Measurements from ENCODE around the gene ZBTB4.

Gene ZBTB4

GRCh38 chr17:7416323-7416722, 63.1 kb downstream of the ZBTB4 start:
- TF ChIP-seq FOXP2 (optimal IDR thresholded peaks at IDR 0.05; ENCODE audit: borderline replicate concordance, extremely low read depth, extremely low read length, insufficient read depth) (no peak), REST (IDR thresholded peaks at IDR 0.05; ENCODE audit: insufficient read depth in 1 of 2, low read depth in 2 of 2, low read length in 2 of 2) (no peak), SIN3A (IDR thresholded peaks at IDR 0.05; ENCODE audit: borderline replicate concordance, insufficient read depth, low read length) (no peak), POLR2AphosphoS5 (IDR thresholded peaks at IDR 0.05; ENCODE audit: low read depth, low read length) (no peak), TAF1 (IDR thresholded peaks at IDR 0.05; ENCODE audit: borderline replicate concordance, insufficient read depth, low read length) (no peak)

DNA sequence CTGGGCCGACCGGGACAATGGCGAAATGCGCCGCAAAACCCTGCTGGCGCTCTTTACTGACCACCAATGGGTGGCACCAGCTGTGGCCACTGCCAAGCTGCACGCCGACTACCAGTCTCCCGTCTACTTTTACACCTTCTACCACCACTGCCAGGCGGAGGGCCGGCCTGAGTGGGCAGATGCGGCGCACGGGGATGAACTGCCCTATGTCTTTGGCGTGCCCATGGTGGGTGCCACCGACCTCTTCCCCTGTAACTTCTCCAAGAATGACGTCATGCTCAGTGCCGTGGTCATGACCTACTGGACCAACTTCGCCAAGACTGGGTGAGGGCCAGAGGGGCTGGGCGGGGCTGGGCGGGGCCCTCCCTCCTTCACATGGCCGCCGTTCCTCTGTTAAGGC, 63.6 kb downstream of the ZBTB4 start:
- TF ChIP-seq REST (IDR thresholded peaks at IDR 0.05; ENCODE audit: insufficient read depth in 1 of 2, low read depth in 2 of 2, low read length in 2 of 2) = no peak
- TF ChIP-seq SIN3A (IDR thresholded peaks at IDR 0.05; ENCODE audit: borderline replicate concordance, insufficient read depth, low read length) = no peak
- TF ChIP-seq TAF1 (IDR thresholded peaks at IDR 0.05; ENCODE audit: borderline replicate concordance, insufficient read depth, low read length) = no peak
- no peak for TF ChIP-seq POLR2AphosphoS5 (IDR thresholded peaks at IDR 0.05; ENCODE audit: low read depth, low read length)
- no peak for TF ChIP-seq FOXP2 (optimal IDR thresholded peaks at IDR 0.05; ENCODE audit: borderline replicate concordance, extremely low read depth, extremely low read length, insufficient read depth)

GRCh38 chr17:7414837-7415236, 64.6 kb downstream of the ZBTB4 start:
- TF ChIP-seq SIN3A (IDR thresholded peaks at IDR 0.05; ENCODE audit: borderline replicate concordance, insufficient read depth, low read length) (no peak), FOXP2 (optimal IDR thresholded peaks at IDR 0.05; ENCODE audit: borderline replicate concordance, extremely low read depth, extremely low read length, insufficient read depth) (no peak), POLR2AphosphoS5 (IDR thresholded peaks at IDR 0.05; ENCODE audit: low read depth, low read length) (no peak), TAF1 (IDR thresholded peaks at IDR 0.05; ENCODE audit: borderline replicate concordance, insufficient read depth, low read length) (no peak), REST (IDR thresholded peaks at IDR 0.05; ENCODE audit: insufficient read depth in 1 of 2, low read depth in 2 of 2, low read length in 2 of 2) (no peak)

GRCh38 chr17:7413346-7413985, 66.0 kb downstream of the ZBTB4 start:
- TF ChIP-seq REST (IDR thresholded peaks at IDR 0.05; ENCODE audit: insufficient read depth in 1 of 2, low read depth in 2 of 2, low read length in 2 of 2) (no peak), FOXP2 (optimal IDR thresholded peaks at IDR 0.05; ENCODE audit: borderline replicate concordance, extremely low read depth, extremely low read length, insufficient read depth) (no peak), POLR2AphosphoS5 (IDR thresholded peaks at IDR 0.05; ENCODE audit: low read depth, low read length) (no peak), TAF1 (IDR thresholded peaks at IDR 0.05; ENCODE audit: borderline replicate concordance, insufficient read depth, low read length) (no peak), SIN3A (IDR thresholded peaks at IDR 0.05; ENCODE audit: borderline replicate concordance, insufficient read depth, low read length) (no peak)

- TF ChIP-seq SIN3A (IDR thresholded peaks at IDR 0.05; ENCODE audit: borderline replicate concordance, insufficient read depth, low read length) (no peak), TAF1 (IDR thresholded peaks at IDR 0.05; ENCODE audit: borderline replicate concordance, insufficient read depth, low read length) (no peak), REST (IDR thresholded peaks at IDR 0.05; ENCODE audit: insufficient read depth in 1 of 2, low read depth in 2 of 2, low read length in 2 of 2) (no peak), POLR2AphosphoS5 (IDR thresholded peaks at IDR 0.05; ENCODE audit: low read depth, low read length) (no peak), FOXP2 (optimal IDR thresholded peaks at IDR 0.05; ENCODE audit: borderline replicate concordance, extremely low read depth, extremely low read length, insufficient read depth) (no peak)
Measured at GRCh38 chr17:7411427-7411750, 68.0 kb downstream of the ZBTB4 start.
